ENCODE results near the gene EFNA5. TPM values are rescaled to one million over a fixed set of nuclear protein-coding genes. Genes with fewer than 3 reads are reported as not detected.

Gene EFNA5
- total and polyA plus RNA-seq, 2 experiments from 2014 or later: 7.5 to 10.1 TPM

GRCh38 chr5:107631805-107632362 lies 38.9 kb downstream of the EFNA5 start (continued):
- TF ChIP-seq ZNF462 (CRISPR knock-in tag; IDR thresholded peaks at IDR 0.05) (no peak), EZH2 (IDR thresholded peaks at IDR 0.05; ENCODE audit: low read depth, unreplicated experiment) (no peak), CREB1 (CRISPR knock-in tag; IDR thresholded peaks at IDR 0.05; ENCODE audit: low read depth) (no peak), ZNF114 (CRISPR knock-in tag; IDR thresholded peaks at IDR 0.05) (no peak), JUNB (IDR thresholded peaks at IDR 0.05; ENCODE audit: unreplicated experiment) (no peak), EZH2phosphoT487 (IDR thresholded peaks at IDR 0.05; ENCODE audit: unreplicated experiment) (no peak), NANOG (IDR thresholded peaks at IDR 0.05; ENCODE audit: borderline replicate concordance) (no peak)
- TF ChIP-seq, protein P1, sequence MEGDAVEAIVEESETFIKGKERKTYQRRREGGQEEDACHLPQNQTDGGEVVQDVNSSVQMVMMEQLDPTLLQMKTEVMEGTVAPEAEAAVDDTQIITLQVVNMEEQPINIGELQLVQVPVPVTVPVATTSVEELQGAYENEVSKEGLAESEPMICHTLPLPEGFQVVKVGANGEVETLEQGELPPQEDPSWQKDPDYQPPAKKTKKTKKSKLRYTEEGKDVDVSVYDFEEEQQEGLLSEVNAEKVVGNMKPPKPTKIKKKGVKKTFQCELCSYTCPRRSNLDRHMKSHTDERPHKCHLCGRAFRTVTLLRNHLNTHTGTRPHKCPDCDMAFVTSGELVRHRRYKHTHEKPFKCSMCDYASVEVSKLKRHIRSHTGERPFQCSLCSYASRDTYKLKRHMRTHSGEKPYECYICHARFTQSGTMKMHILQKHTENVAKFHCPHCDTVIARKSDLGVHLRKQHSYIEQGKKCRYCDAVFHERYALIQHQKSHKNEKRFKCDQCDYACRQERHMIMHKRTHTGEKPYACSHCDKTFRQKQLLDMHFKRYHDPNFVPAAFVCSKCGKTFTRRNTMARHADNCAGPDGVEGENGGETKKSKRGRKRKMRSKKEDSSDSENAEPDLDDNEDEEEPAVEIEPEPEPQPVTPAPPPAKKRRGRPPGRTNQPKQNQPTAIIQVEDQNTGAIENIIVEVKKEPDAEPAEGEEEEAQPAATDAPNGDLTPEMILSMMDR (conservative IDR thresholded peaks at IDR 0.05; ENCODE audit: low read depth in 2 of 2): no peak

- no peaks in the 10 kb centered on the region for H3K9me2 ChIP-seq (ENCODE audit: insufficient read depth)
- Mint-ChIP-seq H3K36me3 (ENCODE audit: low read depth) (no peaks in the 10 kb centered on the region), H3K4me1 (peaks cover 40% of the 10 kb centered on the region), H3K4me3 (no peak overlapping the region), H3K9me3 (no peaks in the 10 kb centered on the region), H3K27me3 (ENCODE audit: insufficient read depth, low read depth, poor library complexity) (peaks cover 2% of the 10 kb centered on the region), H3K27ac (no peak overlapping the region)
- H3K79me2 ChIP-seq (replicated peaks; ENCODE audit: insufficient read depth): no peaks in the 10 kb centered on the region; the same call in 1 of the 2 replicates
- no peak overlapping the region for H3K4me2 ChIP-seq
- H3K4me1 ChIP-seq (ENCODE audit: insufficient read depth): peaks cover 18% of the 10 kb centered on the region
- ATAC-seq (no peak), DNase-seq (ENCODE audit: low spot score) (no peak)
- no peaks in the 10 kb centered on the region for H3K27me3 ChIP-seq (ENCODE audit: insufficient read depth)
- H4K20me1 ChIP-seq (replicated peaks; ENCODE audit: insufficient read depth): no peaks in the 10 kb centered on the region
- no peak overlapping the region for H3K4me3 ChIP-seq
- no peaks in the 10 kb centered on the region for H3K36me3 ChIP-seq (ENCODE audit: insufficient read depth)
- no peak overlapping the region for H2AFZ ChIP-seq
- no peak overlapping the region for H3K27ac ChIP-seq (ENCODE audit: low read depth)
- no peaks in the 10 kb centered on the region for H3F3A ChIP-seq (replicated peaks; ENCODE audit: low read depth)
- no peak for TF ChIP-seq ZNF331 (CRISPR knock-in tag; IDR thresholded peaks at IDR 0.05; ENCODE audit: low read depth)
- TF ChIP-seq, protein P1 (conservative IDR thresholded peaks at IDR 0.05; ENCODE audit: low read depth in 2 of 2): no peak
Observed at GRCh38 chr5:107630184-107630583, 40.6 kb downstream of the EFNA5 start.
